Sigmoid colon (tissue), 3 donors: Measurements from ENCODE around the gene HRAS.

Experiments used
- POLR2A ChIP-seq, 2 donors: fragments of 450-650 bp; IDR thresholded peaks; one replicate each; pipeline ENCODE4 v1.6.1; 2016; ENCODE audit warnings: antibody characterized with exemption in 2 of 2, mild to moderate bottlenecking in 2 of 2, moderate library complexity in 2 of 2
- TF ChIP-seq, protein P1 (sequence below), 4 experiments: fragments of 450-650 bp in 3 of 4; fragments of 200-600 bp in 1 of 4; IDR thresholded peaks; one replicate each; pipeline ENCODE4 v1.5.1; 2016 to 2019; ENCODE audit warnings: antibody characterized with exemption in 4 of 4, mild to moderate bottlenecking in 3 of 4, moderate library complexity in 2 of 4

DNA sequence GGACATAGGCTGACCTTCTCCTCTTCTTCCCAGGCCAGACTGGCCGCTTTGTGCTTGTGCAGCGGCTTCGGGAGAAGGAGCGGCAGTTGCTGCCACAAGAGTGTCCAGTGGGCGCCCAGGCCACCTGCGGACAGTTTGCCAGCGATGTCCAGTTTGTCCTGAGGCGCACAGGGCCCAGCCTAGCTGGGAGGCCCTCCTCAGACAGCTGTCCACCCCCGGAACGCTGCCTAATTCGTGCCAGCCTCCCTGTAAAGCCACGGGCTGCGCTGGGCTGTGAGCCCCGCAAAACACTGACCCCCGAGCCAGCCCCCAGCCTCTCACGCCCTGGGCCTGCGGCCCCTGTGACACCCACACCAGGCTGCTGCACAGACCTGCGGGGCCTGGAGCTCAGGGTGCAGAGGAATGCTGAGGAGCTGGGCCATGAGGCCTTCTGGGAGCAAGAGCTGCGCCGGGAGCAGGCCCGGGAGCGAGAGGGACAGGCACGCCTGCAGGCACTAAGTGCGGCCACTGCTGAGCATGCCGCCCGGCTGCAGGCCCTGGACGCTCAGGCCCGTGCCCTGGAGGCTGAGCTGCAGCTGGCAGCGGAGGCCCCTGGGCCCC, 26.8 kb upstream of the HRAS start:
- TF ChIP-seq, protein P1, sequence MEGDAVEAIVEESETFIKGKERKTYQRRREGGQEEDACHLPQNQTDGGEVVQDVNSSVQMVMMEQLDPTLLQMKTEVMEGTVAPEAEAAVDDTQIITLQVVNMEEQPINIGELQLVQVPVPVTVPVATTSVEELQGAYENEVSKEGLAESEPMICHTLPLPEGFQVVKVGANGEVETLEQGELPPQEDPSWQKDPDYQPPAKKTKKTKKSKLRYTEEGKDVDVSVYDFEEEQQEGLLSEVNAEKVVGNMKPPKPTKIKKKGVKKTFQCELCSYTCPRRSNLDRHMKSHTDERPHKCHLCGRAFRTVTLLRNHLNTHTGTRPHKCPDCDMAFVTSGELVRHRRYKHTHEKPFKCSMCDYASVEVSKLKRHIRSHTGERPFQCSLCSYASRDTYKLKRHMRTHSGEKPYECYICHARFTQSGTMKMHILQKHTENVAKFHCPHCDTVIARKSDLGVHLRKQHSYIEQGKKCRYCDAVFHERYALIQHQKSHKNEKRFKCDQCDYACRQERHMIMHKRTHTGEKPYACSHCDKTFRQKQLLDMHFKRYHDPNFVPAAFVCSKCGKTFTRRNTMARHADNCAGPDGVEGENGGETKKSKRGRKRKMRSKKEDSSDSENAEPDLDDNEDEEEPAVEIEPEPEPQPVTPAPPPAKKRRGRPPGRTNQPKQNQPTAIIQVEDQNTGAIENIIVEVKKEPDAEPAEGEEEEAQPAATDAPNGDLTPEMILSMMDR (IDR thresholded peaks at IDR 0.05), result no peak
- TF ChIP-seq POLR2A (IDR thresholded peaks at IDR 0.05), result no peak
